Neural cell (in vitro differentiated cells): Measurements from ENCODE around the gene DNAAF5. TPM values are rescaled to one million over a fixed set of nuclear protein-coding genes. Genes with fewer than 3 reads are reported as not detected.

Experiments used
- H2AFZ ChIP-seq: fragments of 200-600, 300-800 bp; sonication (generic), shearing (Covaris generic); 2 replicates; pipeline ENCODE4 v1.6.0; 2014; ENCODE audit warnings: low read depth, mild to moderate bottlenecking, antibody characterized with exemption, low read length, moderate library complexity
- H3F3A ChIP-seq: fragments of 200-600 bp; shearing (Covaris generic); 2 replicates; pipeline ENCODE4 v1.6.1; 2016; ENCODE audit warnings: mild to moderate bottlenecking, moderate library complexity, mixed read lengths, antibody characterized with exemption, low read length; ENCODE audit not compliant: insufficient read depth, poor library complexity, severe bottlenecking
- H3K27ac ChIP-seq: fragments of 200-600, 300-800 bp; sonication (generic), shearing (Covaris generic); 2 replicates; pipeline ENCODE4 v1.5.1; 2014; ENCODE audit warnings: mild to moderate bottlenecking, low read length, moderate library complexity
- H3K27me3 ChIP-seq: fragments of 300-800, 200-600 bp; sonication (generic), shearing (Covaris generic); 2 replicates; pipeline ENCODE4 v1.6.0; 2014; ENCODE audit warnings: mild to moderate bottlenecking, low read depth, low read length, moderate library complexity; ENCODE audit not compliant: insufficient read depth
- H3K36me3 ChIP-seq: fragments of 300-800, 200-600 bp; sonication (generic), shearing (Covaris generic); 2 replicates; pipeline ENCODE4 v1.5.1; 2014; ENCODE audit warnings: mild to moderate bottlenecking, antibody characterized with exemption, low read length, moderate library complexity; ENCODE audit not compliant: insufficient read depth
- H3K4me2 ChIP-seq: fragments of 300-800, 200-600 bp; sonication (generic), shearing (Covaris generic); 2 replicates; pipeline ENCODE4 v1.6.0; 2014; ENCODE audit warnings: mild to moderate bottlenecking, low read length
- H3K4me3 ChIP-seq: fragments of 300-800, 200-600 bp; sonication (generic), shearing (Covaris generic); 2 replicates; pipeline ENCODE4 v1.5.1; 2014; ENCODE audit warnings: mild to moderate bottlenecking, low read length, moderate library complexity
- H3K79me2 ChIP-seq: fragments of 200-600 bp; shearing (Covaris generic); replicated peaks from 2 replicates; pipeline ENCODE4 v1.6.0; 2014; ENCODE audit warnings: mild to moderate bottlenecking, low read length, moderate library complexity; ENCODE audit not compliant: insufficient read depth
- H3K9ac ChIP-seq: fragments of 300-800, 200-600 bp; sonication (generic), shearing (Covaris generic); 2 replicates; pipeline ENCODE4 v1.6.1; 2016; ENCODE audit warnings: mild to moderate bottlenecking, low read length, mixed read lengths
- H3K9me2 ChIP-seq: fragments of 200-600 bp; shearing (Covaris generic); 2 replicates; pipeline ENCODE4 v1.6.1; 2016; ENCODE audit warnings: mild to moderate bottlenecking, low read length, mixed read lengths; ENCODE audit not compliant: insufficient read depth
- H3K9me3 ChIP-seq: fragments of 200-600, 300-800 bp; sonication (generic), shearing (Covaris generic); 2 replicates; pipeline ENCODE4 v1.6.1; 2016; ENCODE audit warnings: mild to moderate bottlenecking, mixed run types, low read length, moderate library complexity, mixed read lengths
- H4K20me1 ChIP-seq: fragments of 200-600 bp; shearing (Covaris generic); 2 replicates; pipeline ENCODE4 v1.6.1; 2016; ENCODE audit warnings: mild to moderate bottlenecking, mixed run types; ENCODE audit not compliant: insufficient read depth
- EP300 ChIP-seq: fragments of 450-650 bp; conservative IDR thresholded peaks from 2 replicates; pipeline ENCODE4 v1.6.1; 2014; ENCODE audit warnings: antibody characterized with exemption, mild to moderate bottlenecking, moderate library complexity; ENCODE audit not compliant: poor library complexity, severe bottlenecking
- EZH2 ChIP-seq: fragments of 200-600, 300-800 bp; shearing (Covaris generic), sonication (generic); IDR thresholded peaks from 2 replicates; pipeline ENCODE4 v1.6.1; 2014; ENCODE audit warnings: antibody characterized with exemption, low read length, borderline replicate concordance, mild to moderate bottlenecking; ENCODE audit not compliant: insufficient read depth, poor library complexity, severe bottlenecking
- MXI1 ChIP-seq: fragments of 450-650 bp; conservative IDR thresholded peaks from 2 replicates; pipeline ENCODE4 v1.6.1; 2014; ENCODE audit warnings: antibody characterized with exemption, mild to moderate bottlenecking; ENCODE audit not compliant: poor library complexity, severe bottlenecking
- POLR2AphosphoS5 ChIP-seq: IDR thresholded peaks from 2 replicates; pipeline ENCODE4 v1.6.1; 2012
- RAD21 ChIP-seq: fragments of 450-650 bp; conservative IDR thresholded peaks from 2 replicates; pipeline ENCODE4 v1.6.1; 2014; ENCODE audit warnings: antibody characterized with exemption, mild to moderate bottlenecking, moderate library complexity
- SMC3 ChIP-seq: fragments of 450-650 bp; conservative IDR thresholded peaks from 2 replicates; pipeline ENCODE4 v1.6.1; 2014; ENCODE audit warnings: antibody characterized with exemption, mild to moderate bottlenecking, moderate library complexity; ENCODE audit not compliant: poor library complexity
- TAF1 ChIP-seq: IDR thresholded peaks from 2 replicates; pipeline ENCODE4 v1.6.1; 2012; ENCODE audit warnings: low read depth
- polyA plus RNA-seq: library from polyadenylated mRNA; depleted of rRNA; stranded (reverse); fragments of >200 nt; gene quantifications from 2 replicates; pipeline ENCODE4 v1.2.3, GENCODE V29; 2014
- TF ChIP-seq, protein P1 (sequence below): IDR thresholded peaks from 2 replicates; pipeline ENCODE4 v1.6.1; 2012; ENCODE audit warnings: borderline replicate concordance
- TF ChIP-seq, protein P2 (sequence below): fragments of 450-650 bp; IDR thresholded peaks from 2 replicates; pipeline ENCODE4 v1.5.1; 2014; ENCODE audit warnings: antibody characterized with exemption, mild to moderate bottlenecking, moderate library complexity; ENCODE audit not compliant: poor library complexity, severe bottlenecking

DNAAF5 gene
- polyA plus RNA-seq, 1 donor from 2014 or later, result 5.3 TPM

DNA sequence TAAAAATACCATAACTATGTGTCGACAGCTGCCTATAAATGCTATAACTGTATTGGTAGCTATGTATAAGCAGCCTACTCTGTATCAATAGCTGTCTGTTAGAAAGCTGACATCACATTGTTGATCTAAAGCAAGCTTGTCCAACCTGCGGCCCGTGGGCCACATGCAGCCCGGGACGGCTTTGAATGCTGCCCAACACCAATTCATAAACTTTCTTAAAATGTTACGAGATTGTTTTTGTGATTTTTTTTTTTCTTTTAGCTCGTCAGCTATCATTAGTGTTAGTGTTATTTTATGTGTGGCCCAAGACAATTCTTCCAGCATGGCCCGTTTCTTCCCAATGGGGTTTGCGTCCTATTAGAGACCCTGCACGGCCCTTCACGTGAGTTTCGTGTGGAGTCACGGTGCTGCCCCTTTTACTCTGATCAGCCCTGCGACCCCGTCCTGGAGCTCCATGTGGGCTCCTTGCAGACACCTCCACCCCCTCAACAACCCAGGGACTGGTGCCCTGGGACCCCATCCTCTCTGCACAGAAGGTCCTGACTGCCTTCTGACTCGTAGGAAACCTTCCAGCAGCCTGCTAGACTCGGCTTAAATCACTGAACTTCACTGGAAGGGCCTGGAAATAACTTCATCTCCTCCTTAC, 5.1 kb downstream of the DNAAF5 start:
- H3K4me2 ChIP-seq, result no peak overlapping the region
- H4K20me1 ChIP-seq, result no peaks in the 10 kb centered on the region
- no peak overlapping the region for H3K27ac ChIP-seq
- TF ChIP-seq TAF1 (no peak), EZH2 (no peak), EP300 (no peak), SMC3 (no peak), RAD21 (no peak)
- no peaks in the 10 kb centered on the region for H3K9me2 ChIP-seq
- H2AFZ ChIP-seq, result no peak overlapping the region
- no peaks in the 10 kb centered on the region for H3K27me3 ChIP-seq
- no peak overlapping the region for H3K4me3 ChIP-seq
- peaks cover 13% of the 10 kb centered on the region for H3K36me3 ChIP-seq
- H3F3A ChIP-seq, result no peaks in the 10 kb centered on the region
- peaks cover 37% of the 10 kb centered on the region for H3K79me2 ChIP-seq
- H3K9me3 ChIP-seq, result peaks cover 11% of the 10 kb centered on the region
- H3K9ac ChIP-seq, result no peak overlapping the region

- H3K27me3 ChIP-seq, result no peaks in the 10 kb centered on the region
- H3K79me2 ChIP-seq, result peaks cover 39% of the 10 kb centered on the region
- H3K4me3 ChIP-seq, result no peak overlapping the region
- no peak overlapping the region for H3K4me2 ChIP-seq
- no peak overlapping the region for H3K9ac ChIP-seq
- H2AFZ ChIP-seq, result no peak overlapping the region
- no peak overlapping the region for H3K27ac ChIP-seq
- no peaks in the 10 kb centered on the region for H3K9me2 ChIP-seq
- H4K20me1 ChIP-seq, result no peaks in the 10 kb centered on the region
- no peaks in the 10 kb centered on the region for H3F3A ChIP-seq
- TF ChIP-seq EP300 (no peak), EZH2 (no peak), RAD21 (no peak), MXI1 (no peak), POLR2AphosphoS5 (no peak), SMC3 (no peak), TAF1 (no peak)
- TF ChIP-seq, protein P1, sequence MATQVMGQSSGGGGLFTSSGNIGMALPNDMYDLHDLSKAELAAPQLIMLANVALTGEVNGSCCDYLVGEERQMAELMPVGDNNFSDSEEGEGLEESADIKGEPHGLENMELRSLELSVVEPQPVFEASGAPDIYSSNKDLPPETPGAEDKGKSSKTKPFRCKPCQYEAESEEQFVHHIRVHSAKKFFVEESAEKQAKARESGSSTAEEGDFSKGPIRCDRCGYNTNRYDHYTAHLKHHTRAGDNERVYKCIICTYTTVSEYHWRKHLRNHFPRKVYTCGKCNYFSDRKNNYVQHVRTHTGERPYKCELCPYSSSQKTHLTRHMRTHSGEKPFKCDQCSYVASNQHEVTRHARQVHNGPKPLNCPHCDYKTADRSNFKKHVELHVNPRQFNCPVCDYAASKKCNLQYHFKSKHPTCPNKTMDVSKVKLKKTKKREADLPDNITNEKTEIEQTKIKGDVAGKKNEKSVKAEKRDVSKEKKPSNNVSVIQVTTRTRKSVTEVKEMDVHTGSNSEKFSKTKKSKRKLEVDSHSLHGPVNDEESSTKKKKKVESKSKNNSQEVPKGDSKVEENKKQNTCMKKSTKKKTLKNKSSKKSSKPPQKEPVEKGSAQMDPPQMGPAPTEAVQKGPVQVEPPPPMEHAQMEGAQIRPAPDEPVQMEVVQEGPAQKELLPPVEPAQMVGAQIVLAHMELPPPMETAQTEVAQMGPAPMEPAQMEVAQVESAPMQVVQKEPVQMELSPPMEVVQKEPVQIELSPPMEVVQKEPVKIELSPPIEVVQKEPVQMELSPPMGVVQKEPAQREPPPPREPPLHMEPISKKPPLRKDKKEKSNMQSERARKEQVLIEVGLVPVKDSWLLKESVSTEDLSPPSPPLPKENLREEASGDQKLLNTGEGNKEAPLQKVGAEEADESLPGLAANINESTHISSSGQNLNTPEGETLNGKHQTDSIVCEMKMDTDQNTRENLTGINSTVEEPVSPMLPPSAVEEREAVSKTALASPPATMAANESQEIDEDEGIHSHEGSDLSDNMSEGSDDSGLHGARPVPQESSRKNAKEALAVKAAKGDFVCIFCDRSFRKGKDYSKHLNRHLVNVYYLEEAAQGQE, result no peak
- TF ChIP-seq, protein P2, sequence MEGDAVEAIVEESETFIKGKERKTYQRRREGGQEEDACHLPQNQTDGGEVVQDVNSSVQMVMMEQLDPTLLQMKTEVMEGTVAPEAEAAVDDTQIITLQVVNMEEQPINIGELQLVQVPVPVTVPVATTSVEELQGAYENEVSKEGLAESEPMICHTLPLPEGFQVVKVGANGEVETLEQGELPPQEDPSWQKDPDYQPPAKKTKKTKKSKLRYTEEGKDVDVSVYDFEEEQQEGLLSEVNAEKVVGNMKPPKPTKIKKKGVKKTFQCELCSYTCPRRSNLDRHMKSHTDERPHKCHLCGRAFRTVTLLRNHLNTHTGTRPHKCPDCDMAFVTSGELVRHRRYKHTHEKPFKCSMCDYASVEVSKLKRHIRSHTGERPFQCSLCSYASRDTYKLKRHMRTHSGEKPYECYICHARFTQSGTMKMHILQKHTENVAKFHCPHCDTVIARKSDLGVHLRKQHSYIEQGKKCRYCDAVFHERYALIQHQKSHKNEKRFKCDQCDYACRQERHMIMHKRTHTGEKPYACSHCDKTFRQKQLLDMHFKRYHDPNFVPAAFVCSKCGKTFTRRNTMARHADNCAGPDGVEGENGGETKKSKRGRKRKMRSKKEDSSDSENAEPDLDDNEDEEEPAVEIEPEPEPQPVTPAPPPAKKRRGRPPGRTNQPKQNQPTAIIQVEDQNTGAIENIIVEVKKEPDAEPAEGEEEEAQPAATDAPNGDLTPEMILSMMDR, result no peak
- H3K36me3 ChIP-seq, result peaks cover 13% of the 10 kb centered on the region
- peaks cover 11% of the 10 kb centered on the region for H3K9me3 ChIP-seq
Measured at GRCh38 chr7:732094-732541, 5.6 kb downstream of the DNAAF5 start.
